Fibroblast of mammary gland (primary cell): ENCODE data around the gene OR2W3.

ENCODE experiments used
- DNase-seq: peaks from one replicate; pipeline ENCODE4 v3.0.0-alpha.2; 2010; ENCODE audit warnings: low read depth
- H3K4me3 ChIP-seq: 2 replicates; pipeline ENCODE4 v1.5.1; 2011; ENCODE audit warnings: low read depth, mild to moderate bottlenecking, low read length, moderate library complexity; ENCODE audit not compliant: control insufficient read depth
- TF ChIP-seq, protein P1 (sequence below): conservative IDR thresholded peaks from 2 replicates; pipeline ENCODE4 v1.5.1; 2011; ENCODE audit warnings: low read depth, low read length, inconsistent platforms; ENCODE audit not compliant: control insufficient read depth, insufficient read depth

Gene OR2W3

DNA sequence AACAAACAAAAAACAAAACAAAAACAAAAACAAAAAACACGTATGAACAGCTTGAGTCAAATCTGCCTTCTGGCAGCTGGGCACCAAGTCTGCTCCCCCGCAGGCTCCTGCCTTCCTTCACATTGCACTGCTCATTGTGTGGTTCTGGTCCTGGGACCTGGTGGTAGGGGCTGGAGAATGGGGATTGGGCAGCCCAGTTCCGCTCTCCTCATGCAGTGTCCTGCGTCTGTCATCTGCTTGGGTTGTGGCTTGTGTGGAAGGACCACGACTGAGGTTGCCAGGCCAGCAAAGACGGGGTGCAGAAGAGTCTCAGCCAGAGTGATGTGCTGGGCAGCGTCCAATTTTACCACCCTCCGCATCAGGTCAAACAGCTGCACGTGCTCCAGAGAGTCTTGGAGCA lies 40.4 kb downstream of the OR2W3 start:
- DNase-seq = no peak
- TF ChIP-seq, protein P1, sequence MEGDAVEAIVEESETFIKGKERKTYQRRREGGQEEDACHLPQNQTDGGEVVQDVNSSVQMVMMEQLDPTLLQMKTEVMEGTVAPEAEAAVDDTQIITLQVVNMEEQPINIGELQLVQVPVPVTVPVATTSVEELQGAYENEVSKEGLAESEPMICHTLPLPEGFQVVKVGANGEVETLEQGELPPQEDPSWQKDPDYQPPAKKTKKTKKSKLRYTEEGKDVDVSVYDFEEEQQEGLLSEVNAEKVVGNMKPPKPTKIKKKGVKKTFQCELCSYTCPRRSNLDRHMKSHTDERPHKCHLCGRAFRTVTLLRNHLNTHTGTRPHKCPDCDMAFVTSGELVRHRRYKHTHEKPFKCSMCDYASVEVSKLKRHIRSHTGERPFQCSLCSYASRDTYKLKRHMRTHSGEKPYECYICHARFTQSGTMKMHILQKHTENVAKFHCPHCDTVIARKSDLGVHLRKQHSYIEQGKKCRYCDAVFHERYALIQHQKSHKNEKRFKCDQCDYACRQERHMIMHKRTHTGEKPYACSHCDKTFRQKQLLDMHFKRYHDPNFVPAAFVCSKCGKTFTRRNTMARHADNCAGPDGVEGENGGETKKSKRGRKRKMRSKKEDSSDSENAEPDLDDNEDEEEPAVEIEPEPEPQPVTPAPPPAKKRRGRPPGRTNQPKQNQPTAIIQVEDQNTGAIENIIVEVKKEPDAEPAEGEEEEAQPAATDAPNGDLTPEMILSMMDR = no peak
- no peak overlapping the region for H3K4me3 ChIP-seq

DNA sequence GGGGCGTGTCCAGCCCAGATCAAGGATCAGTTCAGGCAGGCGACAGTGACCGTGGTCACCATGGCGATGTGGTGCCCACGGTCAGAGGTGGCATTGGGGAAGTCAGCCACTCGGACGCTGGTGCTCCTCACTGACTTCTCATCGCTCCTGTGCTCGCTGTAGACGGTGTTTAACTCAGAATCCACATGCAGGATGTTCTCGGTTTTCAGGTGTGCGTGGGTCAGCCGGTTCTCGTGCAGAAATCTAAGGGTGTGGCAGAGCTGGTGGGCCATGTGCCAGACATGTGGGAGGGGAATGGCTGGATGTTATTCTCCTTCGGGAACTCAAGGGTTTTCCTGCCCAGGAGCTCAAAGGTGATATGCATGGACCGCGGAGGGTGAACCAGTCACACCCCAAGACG lies 41.0 kb downstream of the OR2W3 start:
- TF ChIP-seq, protein P1 = no peak
- no peak for DNase-seq
- H3K4me3 ChIP-seq = no peak overlapping the region

DNA sequence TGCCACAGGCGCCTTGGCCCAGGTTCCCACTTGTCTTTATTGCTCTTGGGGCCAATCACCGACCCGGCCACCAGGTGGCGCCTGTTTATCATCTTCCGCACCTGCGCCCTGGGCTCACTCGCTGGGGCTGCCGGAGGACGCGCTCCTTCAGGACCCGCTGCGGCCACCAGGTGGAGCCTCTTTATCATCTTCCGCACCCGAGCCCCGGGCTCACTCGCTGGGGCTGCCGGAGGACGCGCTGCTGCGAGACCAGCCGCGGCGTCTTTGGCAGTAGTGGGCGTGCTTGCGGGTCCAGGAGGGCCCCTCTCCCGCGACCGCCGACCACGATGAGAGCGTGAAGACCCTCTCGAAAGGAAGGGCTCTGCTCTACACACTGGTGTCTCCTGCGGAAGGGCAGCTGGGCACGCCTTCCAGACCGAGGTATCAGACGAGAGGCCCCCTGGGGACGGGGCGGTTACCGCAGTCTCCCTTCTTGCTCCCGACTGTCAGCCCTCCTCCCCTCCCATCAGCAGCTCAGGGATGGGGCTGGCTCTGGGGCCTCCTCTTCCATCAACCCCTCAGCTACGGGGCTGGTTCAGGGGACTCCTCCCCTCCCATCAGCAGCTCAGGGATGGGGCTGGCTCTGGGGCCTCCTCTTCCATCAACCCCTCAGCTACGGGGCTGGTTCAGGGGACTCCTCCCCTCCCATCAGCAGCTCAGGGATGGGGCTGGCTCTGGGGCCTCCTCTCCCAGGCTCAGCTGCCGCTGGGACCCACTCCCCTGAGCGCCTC lies 41.8 kb downstream of the OR2W3 start:
- TF ChIP-seq, protein P1 = peak; percentile 31
- H3K4me3 ChIP-seq = peak overlapping the region; percentile 7
- DNase-seq = peak; percentile 43

GRCh38 chr1:247942624-247943023 lies 47.2 kb downstream of the OR2W3 start:
- TF ChIP-seq, protein P1 = no peak
- DNase-seq = no peak
- no peak overlapping the region for H3K4me3 ChIP-seq
